ENCODE measurements around the gene CCDC88C.
"Not testable (repeated sequence)": the region's sequence is repeated elsewhere in the genome, so short reads cannot be mapped to it uniquely, and the experiment has no call there.

- TF ChIP-seq POLR2A (IDR thresholded peaks at IDR 0.05); CTCF (IDR thresholded peaks at IDR 0.05 in 4 of 5, conservative IDR thresholded peaks at IDR 0.05 in 1 of 5): not testable (repeated sequence)
Measured at GRCh38 chr14:91266276-91266675, 151.3 kb downstream of the CCDC88C start.
